ENCODE results near the gene CAMK2A.
"Not testable (repeated sequence)": the region's sequence is repeated elsewhere in the genome, so short reads cannot be mapped to it uniquely, and the experiment has no call there.

DNA sequence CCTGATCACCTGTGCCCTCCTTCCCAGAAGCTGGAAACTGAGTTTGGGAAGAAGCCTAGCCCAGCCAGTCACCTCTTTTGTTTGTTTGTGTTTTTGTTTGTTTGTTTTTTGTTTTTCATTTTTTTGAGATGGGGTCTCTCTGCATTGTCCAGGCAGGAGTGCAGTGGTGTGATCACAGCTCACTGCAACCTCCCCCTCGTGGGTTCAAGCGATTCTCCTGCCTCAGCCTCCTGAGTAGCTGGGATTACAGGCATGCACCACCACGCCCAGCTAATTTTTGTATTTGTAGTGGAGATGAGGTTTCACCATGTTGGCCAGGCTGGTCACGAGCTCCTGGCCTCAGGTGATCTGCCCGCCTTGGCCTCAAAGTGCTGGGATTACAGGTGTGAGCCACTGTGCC is 55.9 kb downstream of the CAMK2A start:
- TF ChIP-seq CTCF (IDR thresholded peaks at IDR 0.05; ENCODE audit: insufficient read depth, low read length); REST (IDR thresholded peaks at IDR 0.05; ENCODE audit: insufficient replicate concordance, low read depth); POLR2AphosphoS5 (IDR thresholded peaks at IDR 0.05; ENCODE audit: low read depth); GABPA (IDR thresholded peaks at IDR 0.05; ENCODE audit: low read depth); SPI1 (IDR thresholded peaks at IDR 0.05; ENCODE audit: borderline replicate concordance, low read depth): not testable (repeated sequence)
